OCI-LY1 (cell line): ENCODE results near the gene ITIH2.

Experiments used
- EZH2 ChIP-seq: fragments of 200-600 bp; sonication (generic), shearing (Covaris generic); IDR thresholded peaks from 2 replicates; pipeline ENCODE4 v1.8.0; 2017; ENCODE audit warnings: borderline replicate concordance, mixed run types, mild to moderate bottlenecking, antibody characterized with exemption, low read length, moderate library complexity, mixed read lengths
- TF ChIP-seq, protein P1 (sequence below): fragments of 200-600 bp; sonication (generic), shearing (Covaris generic); IDR thresholded peaks from 2 replicates; pipeline ENCODE4 v1.5.1; 2017; ENCODE audit warnings: mild to moderate bottlenecking, antibody characterized with exemption, low read length, moderate library complexity, mixed read lengths

DNA sequence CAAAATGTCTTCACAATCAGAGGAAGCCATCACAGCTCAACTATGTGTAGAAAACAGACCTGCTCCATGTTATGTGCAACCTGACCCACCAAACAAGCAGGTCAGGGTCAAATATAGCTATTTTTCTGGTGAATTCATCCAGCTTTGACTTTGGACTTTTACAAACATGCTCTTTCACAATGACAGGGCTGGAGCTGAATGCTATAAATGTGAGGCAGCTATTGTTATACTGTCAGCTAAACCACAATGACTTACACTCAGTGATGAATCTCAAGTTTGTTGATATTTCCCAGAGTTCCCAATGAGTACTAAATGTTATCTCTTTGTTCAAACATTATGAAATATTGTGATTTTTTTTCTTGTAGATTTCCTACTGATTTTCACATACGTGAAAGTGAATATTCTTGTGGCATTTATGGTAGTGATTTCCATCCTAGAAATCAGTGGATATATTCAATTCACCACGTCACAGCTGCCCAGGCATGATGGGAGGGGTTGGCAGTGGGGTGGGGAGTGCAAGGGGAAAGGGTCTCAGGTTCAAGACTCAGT is 2.5 kb upstream of the ITIH2 start:
- TF ChIP-seq EZH2 = no peak
- TF ChIP-seq, protein P1, sequence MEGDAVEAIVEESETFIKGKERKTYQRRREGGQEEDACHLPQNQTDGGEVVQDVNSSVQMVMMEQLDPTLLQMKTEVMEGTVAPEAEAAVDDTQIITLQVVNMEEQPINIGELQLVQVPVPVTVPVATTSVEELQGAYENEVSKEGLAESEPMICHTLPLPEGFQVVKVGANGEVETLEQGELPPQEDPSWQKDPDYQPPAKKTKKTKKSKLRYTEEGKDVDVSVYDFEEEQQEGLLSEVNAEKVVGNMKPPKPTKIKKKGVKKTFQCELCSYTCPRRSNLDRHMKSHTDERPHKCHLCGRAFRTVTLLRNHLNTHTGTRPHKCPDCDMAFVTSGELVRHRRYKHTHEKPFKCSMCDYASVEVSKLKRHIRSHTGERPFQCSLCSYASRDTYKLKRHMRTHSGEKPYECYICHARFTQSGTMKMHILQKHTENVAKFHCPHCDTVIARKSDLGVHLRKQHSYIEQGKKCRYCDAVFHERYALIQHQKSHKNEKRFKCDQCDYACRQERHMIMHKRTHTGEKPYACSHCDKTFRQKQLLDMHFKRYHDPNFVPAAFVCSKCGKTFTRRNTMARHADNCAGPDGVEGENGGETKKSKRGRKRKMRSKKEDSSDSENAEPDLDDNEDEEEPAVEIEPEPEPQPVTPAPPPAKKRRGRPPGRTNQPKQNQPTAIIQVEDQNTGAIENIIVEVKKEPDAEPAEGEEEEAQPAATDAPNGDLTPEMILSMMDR = no peak
